Loucy (cell line): ENCODE measurements around the gene PRCP.

Experiments
- H2AFZ ChIP-seq: fragments of 200-600 bp; sonication (generic); 2 replicates; pipeline ENCODE4 v1.6.0; 2016; ENCODE audit warnings: antibody characterized with exemption, mild to moderate bottlenecking, low read length, moderate library complexity
- H3F3A ChIP-seq: fragments of 200-600 bp; 2 replicates; pipeline ENCODE4 v1.6.0; 2016; ENCODE audit warnings: antibody characterized with exemption, low read depth, mild to moderate bottlenecking
- H3K27me3 ChIP-seq: fragments of 200-600 bp; sonication (generic); 2 replicates; pipeline ENCODE4 v1.6.1; 2014; ENCODE audit warnings: low read length, mild to moderate bottlenecking; ENCODE audit not compliant: insufficient read depth, poor library complexity, severe bottlenecking
- H3K36me3 ChIP-seq: fragments of 200-600 bp; sonication (generic); 2 replicates; pipeline ENCODE4 v1.6.1; 2016; ENCODE audit warnings: low read length; ENCODE audit not compliant: insufficient read depth
- H3K4me1 ChIP-seq: fragments of 200-600 bp; sonication (generic); 2 replicates; pipeline ENCODE4 v1.5.1; 2014; ENCODE audit warnings: low read length, mild to moderate bottlenecking; ENCODE audit not compliant: insufficient read depth, poor library complexity, severe bottlenecking
- H3K4me2 ChIP-seq: fragments of 200-600 bp; sonication (generic); 2 replicates; pipeline ENCODE4 v1.6.0; 2014; ENCODE audit warnings: antibody characterized with exemption, low read length, low read depth, mild to moderate bottlenecking; ENCODE audit not compliant: poor library complexity, severe bottlenecking
- H3K4me3 ChIP-seq: fragments of 200-600 bp; sonication (generic); 2 replicates; pipeline ENCODE4 v1.5.1; 2014; ENCODE audit warnings: low read length, mild to moderate bottlenecking, mixed read lengths; ENCODE audit not compliant: poor library complexity, severe bottlenecking
- H3K79me2 ChIP-seq: fragments of 200-600 bp; sonication (generic); 2 replicates; pipeline ENCODE4 v1.6.1; 2014; ENCODE audit warnings: low read length; ENCODE audit not compliant: insufficient read depth
- H3K9ac ChIP-seq: fragments of 200-600 bp; sonication (generic); 2 replicates; pipeline ENCODE4 v1.6.0; 2014; ENCODE audit warnings: mild to moderate bottlenecking, low read depth, low read length, moderate library complexity; ENCODE audit not compliant: poor library complexity, severe bottlenecking
- H3K9me2 ChIP-seq: fragments of 200-600 bp; sonication (generic); replicated peaks from 2 replicates; pipeline ENCODE4 v1.6.1; 2016; ENCODE audit warnings: low read depth, low read length, mixed read lengths
- H3K9me3 ChIP-seq: fragments of 200-600 bp; sonication (generic); 2 replicates; pipeline ENCODE4 v1.6.1; 2014; ENCODE audit warnings: mild to moderate bottlenecking, antibody characterized with exemption, low read length, low read depth; ENCODE audit not compliant: insufficient read depth
- H4K20me1 ChIP-seq: fragments of 200-600 bp; sonication (generic); 2 replicates; pipeline ENCODE4 v1.6.0; 2014; ENCODE audit warnings: antibody characterized with exemption, low read length, mild to moderate bottlenecking; ENCODE audit not compliant: insufficient read depth, poor library complexity, severe bottlenecking
- EZH2phosphoT487 ChIP-seq: fragments of 200-600 bp; IDR thresholded peaks from 2 replicates; pipeline ENCODE4 v1.6.1; 2018; ENCODE audit warnings: antibody characterized with exemption, mild to moderate bottlenecking, moderate library complexity, borderline replicate concordance
- TF ChIP-seq, protein P1 (sequence below): fragments of 200-600 bp; sonication (generic); conservative IDR thresholded peaks from 2 replicates; pipeline ENCODE4 v1.5.1; 2014; ENCODE audit warnings: mild to moderate bottlenecking, antibody characterized with exemption, low read length

Gene PRCP

DNA sequence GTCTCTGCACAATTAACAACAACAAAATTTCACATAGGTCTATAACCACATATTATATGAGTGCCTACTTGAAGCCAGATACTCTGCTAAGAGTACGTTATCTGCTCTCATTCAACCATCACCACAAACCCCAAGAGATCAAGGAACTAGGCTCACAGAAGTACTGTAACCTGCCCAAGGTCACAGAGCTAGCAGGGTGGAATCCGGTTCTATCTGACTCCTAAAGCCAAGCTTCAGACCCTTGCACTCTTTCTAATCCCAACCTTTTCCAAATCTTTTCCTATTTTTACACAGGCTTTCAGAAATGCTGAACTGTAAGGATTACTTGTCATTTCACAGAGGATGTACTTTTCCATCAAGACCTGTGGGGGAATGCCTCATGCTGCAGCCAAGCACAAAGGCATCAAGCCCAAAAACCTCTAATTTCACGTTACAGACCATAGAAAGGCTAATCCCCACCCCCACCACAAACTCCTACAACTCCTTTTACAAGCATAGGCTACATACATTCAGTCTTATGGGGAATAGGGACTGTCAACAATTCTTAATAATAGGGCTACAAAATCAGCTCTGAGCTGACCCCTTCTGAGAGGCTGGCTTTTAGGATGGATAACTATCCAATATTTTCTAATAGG lies 927 bp downstream of the PRCP start:
- Histone ChIP-seq H3K4me2 (no peak overlapping the region), H3K4me3 (no peak overlapping the region), H3K27me3 (no peaks in the 10 kb centered on the region), H3K9me3 (no peaks in the 10 kb centered on the region), H3K79me2 (no peaks in the 10 kb centered on the region), H3K4me1 (no peaks in the 10 kb centered on the region), H4K20me1 (no peaks in the 10 kb centered on the region), H3K36me3 (no peaks in the 10 kb centered on the region), H3K9ac (no peak overlapping the region), H3K9me2 (no peaks in the 10 kb centered on the region), H2AFZ (no peak overlapping the region), H3F3A (no peaks in the 10 kb centered on the region)
- no peak for TF ChIP-seq EZH2phosphoT487
- TF ChIP-seq, protein P1, sequence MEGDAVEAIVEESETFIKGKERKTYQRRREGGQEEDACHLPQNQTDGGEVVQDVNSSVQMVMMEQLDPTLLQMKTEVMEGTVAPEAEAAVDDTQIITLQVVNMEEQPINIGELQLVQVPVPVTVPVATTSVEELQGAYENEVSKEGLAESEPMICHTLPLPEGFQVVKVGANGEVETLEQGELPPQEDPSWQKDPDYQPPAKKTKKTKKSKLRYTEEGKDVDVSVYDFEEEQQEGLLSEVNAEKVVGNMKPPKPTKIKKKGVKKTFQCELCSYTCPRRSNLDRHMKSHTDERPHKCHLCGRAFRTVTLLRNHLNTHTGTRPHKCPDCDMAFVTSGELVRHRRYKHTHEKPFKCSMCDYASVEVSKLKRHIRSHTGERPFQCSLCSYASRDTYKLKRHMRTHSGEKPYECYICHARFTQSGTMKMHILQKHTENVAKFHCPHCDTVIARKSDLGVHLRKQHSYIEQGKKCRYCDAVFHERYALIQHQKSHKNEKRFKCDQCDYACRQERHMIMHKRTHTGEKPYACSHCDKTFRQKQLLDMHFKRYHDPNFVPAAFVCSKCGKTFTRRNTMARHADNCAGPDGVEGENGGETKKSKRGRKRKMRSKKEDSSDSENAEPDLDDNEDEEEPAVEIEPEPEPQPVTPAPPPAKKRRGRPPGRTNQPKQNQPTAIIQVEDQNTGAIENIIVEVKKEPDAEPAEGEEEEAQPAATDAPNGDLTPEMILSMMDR, result no peak

DNA sequence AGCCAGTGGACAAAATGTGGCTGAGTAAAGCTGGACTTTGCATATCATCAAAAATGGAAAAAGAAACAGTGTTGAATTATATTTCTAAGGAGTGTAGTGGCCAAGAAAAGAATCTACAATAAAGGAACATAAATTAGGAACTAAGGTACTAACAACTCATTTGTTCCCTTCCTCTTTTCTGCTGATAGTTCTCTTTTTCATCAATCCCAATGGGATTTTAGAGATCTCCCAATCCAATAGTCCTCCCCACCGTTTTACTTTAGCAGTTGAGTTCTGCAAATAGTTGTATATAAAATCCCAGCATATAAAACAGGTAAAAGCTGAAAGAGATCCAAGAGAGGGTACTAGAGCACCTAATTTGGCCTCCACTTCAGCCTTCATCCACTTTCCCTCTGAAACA lies 2.0 kb downstream of the PRCP start:
- Histone ChIP-seq H3K79me2 (no peaks in the 10 kb centered on the region), H2AFZ (no peak overlapping the region)

DNA sequence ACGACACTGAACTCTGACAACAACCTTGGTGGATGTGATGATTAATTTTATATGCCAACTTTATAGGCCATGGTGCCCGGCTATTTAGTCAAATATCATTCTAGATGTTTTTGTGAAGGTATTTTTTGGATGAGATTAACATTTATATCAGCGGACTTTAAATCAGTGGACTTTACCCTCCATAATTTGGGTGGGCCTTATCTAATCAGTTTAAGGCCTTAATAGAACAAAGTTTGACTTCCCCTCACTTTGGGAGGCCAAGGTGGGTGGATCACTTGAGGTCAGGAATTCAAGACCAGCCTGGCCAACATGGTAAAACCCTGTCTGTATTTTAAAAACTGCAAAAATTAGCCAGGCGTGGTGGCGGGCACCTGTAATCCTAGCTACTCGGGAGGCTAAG lies 4.0 kb downstream of the PRCP start:
- H3K9me3 ChIP-seq, result no peaks in the 10 kb centered on the region
- no peak overlapping the region for H3K4me2 ChIP-seq
- no peaks in the 10 kb centered on the region for H3K79me2 ChIP-seq
- H4K20me1 ChIP-seq, result no peaks in the 10 kb centered on the region
- H3K4me1 ChIP-seq, result no peaks in the 10 kb centered on the region
- TF ChIP-seq EZH2phosphoT487, result no peak
- H3K4me3 ChIP-seq, result no peak overlapping the region
- H3F3A ChIP-seq, result no peaks in the 10 kb centered on the region
- no peaks in the 10 kb centered on the region for H3K27me3 ChIP-seq
- H3K36me3 ChIP-seq, result no peaks in the 10 kb centered on the region
- H3K9me2 ChIP-seq, result no peaks in the 10 kb centered on the region
- no peak overlapping the region for H3K9ac ChIP-seq
- H2AFZ ChIP-seq, result no peak overlapping the region

More for the DNA sequence above, 2.0 kb downstream of the PRCP start:
- TF ChIP-seq, protein P1, result no peak
- TF ChIP-seq EZH2phosphoT487, result no peak
- H3K9me2 ChIP-seq, result no peaks in the 10 kb centered on the region
- H3K9ac ChIP-seq, result no peak overlapping the region
- H4K20me1 ChIP-seq, result no peaks in the 10 kb centered on the region
- no peak overlapping the region for H3K4me2 ChIP-seq
- H3F3A ChIP-seq, result no peaks in the 10 kb centered on the region
- H3K4me1 ChIP-seq, result no peaks in the 10 kb centered on the region
- no peaks in the 10 kb centered on the region for H3K27me3 ChIP-seq
- H3K36me3 ChIP-seq, result no peaks in the 10 kb centered on the region
- H3K9me3 ChIP-seq, result no peaks in the 10 kb centered on the region
- H3K4me3 ChIP-seq, result no peak overlapping the region

DNA sequence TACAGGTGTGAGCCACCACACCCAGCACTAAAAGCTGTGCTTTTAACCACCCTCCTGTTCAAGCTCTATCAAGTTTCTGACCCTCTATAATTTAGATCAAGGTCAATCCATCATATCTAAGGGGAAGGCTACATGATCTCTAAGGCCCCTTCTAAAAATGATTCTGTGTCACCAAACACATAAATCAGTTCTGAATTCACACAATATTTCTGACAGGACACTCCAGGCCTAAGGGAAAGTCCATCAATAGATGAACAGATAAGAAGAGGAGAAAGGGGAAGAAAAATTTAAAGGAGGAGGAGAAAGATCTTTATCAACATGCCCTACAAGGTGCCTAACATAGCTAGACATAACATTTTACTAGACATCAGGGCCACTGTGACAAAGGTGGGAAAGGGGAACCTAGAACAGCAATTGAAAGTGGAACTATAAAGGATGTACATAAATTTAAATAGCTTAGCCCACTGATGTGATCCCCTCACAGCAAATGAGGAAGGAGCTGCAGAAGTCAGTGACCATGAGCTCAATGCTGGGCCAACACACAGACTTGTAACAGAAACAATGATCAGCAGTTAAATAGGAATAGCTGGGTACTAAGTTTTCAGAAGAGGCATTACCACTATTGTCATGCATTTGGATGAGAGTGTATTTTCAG lies 4.7 kb downstream of the PRCP start:
- H3K4me3 ChIP-seq, result no peak overlapping the region

More for the DNA sequence above, 4.7 kb downstream of the PRCP start:
- Histone ChIP-seq H4K20me1 (no peaks in the 10 kb centered on the region), H3K9ac (no peak overlapping the region), H3K36me3 (no peaks in the 10 kb centered on the region), H3K4me1 (no peaks in the 10 kb centered on the region), H3K9me2 (no peaks in the 10 kb centered on the region), H2AFZ (no peak overlapping the region), H3K27me3 (no peaks in the 10 kb centered on the region), H3F3A (no peaks in the 10 kb centered on the region), H3K4me2 (no peak overlapping the region), H3K9me3 (no peaks in the 10 kb centered on the region), H3K79me2 (no peaks in the 10 kb centered on the region)
- no peak for TF ChIP-seq EZH2phosphoT487
- TF ChIP-seq, protein P1, result no peak
